KMS-11 (cell line): ENCODE data around the gene RIPK4.

Experiments used
- H2AFZ ChIP-seq: fragments of 200-600 bp; sonication (generic); 2 replicates; pipeline ENCODE4 v1.6.1; 2016; ENCODE audit warnings: antibody characterized with exemption, mixed run types, low read depth
- H3K27ac ChIP-seq: fragments of 200-600 bp; sonication (generic); 2 replicates; pipeline ENCODE4 v1.6.1; 2016; ENCODE audit warnings: mild to moderate bottlenecking, mixed run types
- H3K27me3 ChIP-seq: fragments of 200-600 bp; sonication (generic); 2 replicates; pipeline ENCODE4 v1.6.1; 2017; ENCODE audit warnings: mild to moderate bottlenecking, low read depth, mixed run types, moderate library complexity; ENCODE audit not compliant: insufficient read depth
- H3K36me3 ChIP-seq: fragments of 200-600 bp; sonication (generic); 2 replicates; pipeline ENCODE4 v1.6.1; 2017; ENCODE audit warnings: mild to moderate bottlenecking, mixed run types; ENCODE audit not compliant: insufficient read depth
- H3K4me1 ChIP-seq: fragments of 200-600 bp; sonication (generic); 2 replicates; pipeline ENCODE4 v1.6.1; 2016; ENCODE audit warnings: mild to moderate bottlenecking, low read depth, mixed run types; ENCODE audit not compliant: poor library complexity, severe bottlenecking
- H3K4me2 ChIP-seq: fragments of 200-600 bp; sonication (generic); 2 replicates; pipeline ENCODE4 v1.7.0; 2016; ENCODE audit warnings: mild to moderate bottlenecking, mixed run types
- H3K4me3 ChIP-seq: fragments of 200-600 bp; sonication (generic); IDR thresholded peaks from 2 replicates; pipeline ENCODE4 v1.6.1; 2017; ENCODE audit warnings: low read depth, low read length, mixed read lengths; ENCODE audit not compliant: insufficient read depth
- H3K79me2 ChIP-seq: fragments of 200-600 bp; sonication (generic); 2 replicates; pipeline ENCODE4 v1.6.1; 2016; ENCODE audit warnings: low read depth, mixed run types; ENCODE audit not compliant: insufficient read depth
- H3K9ac ChIP-seq: fragments of 200-600 bp; sonication (generic); 2 replicates; pipeline ENCODE4 v1.6.1; 2016; ENCODE audit warnings: mild to moderate bottlenecking, mixed run types
- H4K20me1 ChIP-seq: fragments of 200-600 bp; sonication (generic); 2 replicates; pipeline ENCODE4 v1.6.1; 2016; ENCODE audit warnings: mild to moderate bottlenecking, mixed run types; ENCODE audit not compliant: insufficient read depth
- TF ChIP-seq, protein P1 (sequence below): fragments of 200-600 bp; sonication (generic); conservative IDR thresholded peaks from 2 replicates; pipeline ENCODE4 v1.6.1; 2017; ENCODE audit warnings: low read depth, mild to moderate bottlenecking, antibody characterized with exemption, low read length, moderate library complexity, mixed read lengths

RIPK4 gene

DNA sequence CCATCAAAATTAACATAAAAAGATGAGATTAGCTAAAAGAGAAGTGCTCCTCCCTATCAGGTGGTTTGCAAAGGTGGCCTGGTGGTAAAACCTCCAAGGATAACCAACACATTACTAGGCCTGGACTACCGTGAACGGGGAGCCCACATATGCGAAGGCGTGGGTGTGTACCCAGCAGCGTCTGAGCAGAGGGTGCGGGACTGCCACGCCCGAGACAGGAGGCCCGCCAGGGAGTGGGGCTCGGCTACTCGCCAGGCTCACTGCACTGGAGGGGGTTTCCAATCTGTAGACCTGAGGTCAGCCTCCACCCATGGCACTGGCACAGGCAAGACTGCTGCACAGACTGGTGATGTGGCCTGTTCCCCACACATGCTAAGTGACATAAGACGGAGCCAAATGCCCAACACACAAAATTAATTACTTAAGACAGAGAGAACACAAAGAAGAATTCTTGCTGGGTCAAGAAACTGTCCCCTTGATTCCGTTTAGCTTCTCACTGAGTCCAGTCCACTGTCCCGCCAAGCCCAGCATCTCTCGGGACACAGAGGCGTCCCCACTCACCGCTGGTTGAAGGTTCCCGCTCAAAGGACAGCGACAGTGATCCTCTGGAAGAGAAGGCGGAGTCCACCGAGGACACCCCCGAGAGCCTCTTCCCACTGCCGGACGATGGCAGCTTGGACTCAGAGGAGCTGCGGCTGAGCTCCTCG lies 23.4 kb downstream of the RIPK4 start:
- TF ChIP-seq, protein P1, sequence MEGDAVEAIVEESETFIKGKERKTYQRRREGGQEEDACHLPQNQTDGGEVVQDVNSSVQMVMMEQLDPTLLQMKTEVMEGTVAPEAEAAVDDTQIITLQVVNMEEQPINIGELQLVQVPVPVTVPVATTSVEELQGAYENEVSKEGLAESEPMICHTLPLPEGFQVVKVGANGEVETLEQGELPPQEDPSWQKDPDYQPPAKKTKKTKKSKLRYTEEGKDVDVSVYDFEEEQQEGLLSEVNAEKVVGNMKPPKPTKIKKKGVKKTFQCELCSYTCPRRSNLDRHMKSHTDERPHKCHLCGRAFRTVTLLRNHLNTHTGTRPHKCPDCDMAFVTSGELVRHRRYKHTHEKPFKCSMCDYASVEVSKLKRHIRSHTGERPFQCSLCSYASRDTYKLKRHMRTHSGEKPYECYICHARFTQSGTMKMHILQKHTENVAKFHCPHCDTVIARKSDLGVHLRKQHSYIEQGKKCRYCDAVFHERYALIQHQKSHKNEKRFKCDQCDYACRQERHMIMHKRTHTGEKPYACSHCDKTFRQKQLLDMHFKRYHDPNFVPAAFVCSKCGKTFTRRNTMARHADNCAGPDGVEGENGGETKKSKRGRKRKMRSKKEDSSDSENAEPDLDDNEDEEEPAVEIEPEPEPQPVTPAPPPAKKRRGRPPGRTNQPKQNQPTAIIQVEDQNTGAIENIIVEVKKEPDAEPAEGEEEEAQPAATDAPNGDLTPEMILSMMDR: no peak
- no peaks in the 10 kb centered on the region for H3K79me2 ChIP-seq
- no peaks in the 10 kb centered on the region for H3K36me3 ChIP-seq

GRCh38 chr21:41742073-41742875 lies 24.6 kb downstream of the RIPK4 start:
- H3K9ac ChIP-seq: no peak overlapping the region
- H3K27me3 ChIP-seq: no peaks in the 10 kb centered on the region; the same call in 1 of the 2 replicates
- no peak overlapping the region for H3K4me2 ChIP-seq
- no peaks in the 10 kb centered on the region for H4K20me1 ChIP-seq
- no peaks in the 10 kb centered on the region for H3K36me3 ChIP-seq
- H3K4me1 ChIP-seq: no peaks in the 10 kb centered on the region
- TF ChIP-seq, protein P1: no peak
- H3K79me2 ChIP-seq: no peaks in the 10 kb centered on the region
- no peak overlapping the region for H2AFZ ChIP-seq
- no peak overlapping the region for H3K4me3 ChIP-seq
- no peak overlapping the region for H3K27ac ChIP-seq

More for the DNA sequence above, 23.4 kb downstream of the RIPK4 start:
- Histone ChIP-seq H3K4me1 (no peaks in the 10 kb centered on the region), H2AFZ (no peak overlapping the region), H3K9ac (no peak overlapping the region), H4K20me1 (no peaks in the 10 kb centered on the region), H3K27me3 (no peaks in the 10 kb centered on the region; the same call in 1 of the 2 replicates), H3K4me3 (no peak overlapping the region), H3K4me2 (no peak overlapping the region), H3K27ac (no peak overlapping the region)

DNA sequence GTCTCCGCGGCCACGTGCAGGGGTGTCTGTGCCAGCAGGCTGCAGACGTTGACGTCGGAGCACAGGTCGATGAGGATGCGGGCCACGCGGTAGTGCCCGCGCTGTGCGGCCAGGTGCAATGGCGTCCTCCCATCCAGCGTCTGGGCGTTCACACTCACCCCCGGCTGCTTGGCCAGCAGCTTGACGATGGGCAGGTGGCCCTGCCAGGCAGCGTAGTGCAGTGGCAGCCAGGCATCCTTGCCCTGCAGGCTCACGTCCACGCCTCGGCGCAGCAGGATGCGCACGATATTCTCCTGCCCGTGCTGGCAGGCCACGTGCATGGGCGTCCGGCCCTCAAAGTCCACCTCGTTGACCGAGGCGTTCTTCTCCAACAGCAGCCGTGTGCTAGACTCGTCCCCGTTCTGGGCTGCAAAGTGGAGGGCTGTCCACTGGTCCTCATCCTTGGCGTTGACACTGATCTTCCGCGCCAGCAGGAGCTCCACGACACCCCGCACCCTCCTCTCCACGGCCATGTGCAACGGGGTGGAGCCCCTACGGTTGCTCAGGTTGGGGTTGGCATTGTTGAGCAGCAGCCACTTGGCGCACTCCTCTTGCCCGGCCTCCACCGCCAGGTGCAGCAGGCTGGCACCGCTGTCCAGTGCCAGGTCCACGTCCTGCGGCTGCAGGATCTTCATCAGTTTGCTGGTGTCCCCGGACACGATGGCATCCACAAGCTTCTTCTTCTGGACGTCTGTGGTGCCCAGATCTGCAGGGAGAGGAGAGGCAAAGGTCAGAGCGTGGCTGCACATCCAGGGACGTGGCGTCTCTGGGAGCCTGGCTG lies 25.4 kb downstream of the RIPK4 start:
- Histone ChIP-seq H3K4me3 (no peak overlapping the region), H3K79me2 (no peaks in the 10 kb centered on the region), H4K20me1 (no peaks in the 10 kb centered on the region), H3K4me2 (no peak overlapping the region), H3K4me1 (no peaks in the 10 kb centered on the region), H3K27ac (no peak overlapping the region), H3K9ac (no peak overlapping the region), H2AFZ (no peak overlapping the region), H3K36me3 (no peaks in the 10 kb centered on the region), H3K27me3 (no peaks in the 10 kb centered on the region; the same call in 1 of the 2 replicates)
- TF ChIP-seq, protein P1: no peak

GRCh38 chr21:41740604-41741252 lies 26.1 kb downstream of the RIPK4 start:
- Histone ChIP-seq H3K27me3 (no peaks in the 10 kb centered on the region; the same call in 1 of the 2 replicates), H3K36me3 (no peaks in the 10 kb centered on the region), H3K4me2 (no peak overlapping the region), H3K4me3 (no peak overlapping the region), H2AFZ (no peak overlapping the region), H4K20me1 (no peaks in the 10 kb centered on the region), H3K4me1 (no peaks in the 10 kb centered on the region), H3K27ac (no peak overlapping the region), H3K9ac (no peak overlapping the region), H3K79me2 (no peaks in the 10 kb centered on the region)
- TF ChIP-seq, protein P1: no peak
